ENCODE data around the gene TMCC2.
A peak's percentile ranks its signal among the peaks of the same experiment; 100 is the strongest.

- TF ChIP-seq POLR2A (IDR thresholded peaks at IDR 0.05) (no peak), CTCF (IDR thresholded peaks at IDR 0.05 in 8 of 11, conservative IDR thresholded peaks at IDR 0.05 in 3 of 11) (no peak), POLR2AphosphoS5 (IDR thresholded peaks at IDR 0.05) (peak; percentile 35 to 71 (median 40))
Measured at GRCh38 chr1:205319081-205320018, 91.6 kb downstream of the TMCC2 start.

Data from spleen (tissue), 7 donors.